Stomach (tissue), 9 donors: ENCODE results near the gene WLS. TPM values are rescaled to one million over a fixed set of nuclear protein-coding genes. Genes with fewer than 3 reads are reported as not detected.

ENCODE experiments used
- DNase-seq, 2 donors: peaks; one replicate each; pipeline versions ENCODE4 v3.0.0 to v3.0.0-alpha.2; 2013 to 2019
- H3K27ac ChIP-seq, 5 donors: fragments of 200-600 bp in 4 of 5; sonication (generic) in 4 of 5; one replicate each; pipeline ENCODE4 v1.5.1; 2013 to 2019; ENCODE audit warnings: mild to moderate bottlenecking in 1 of 5, moderate library complexity in 1 of 5
- H3K27me3 ChIP-seq, 3 donors: fragments of 200-600 bp; sonication (generic); one replicate each; pipeline ENCODE4 v1.5.1; 2017 to 2019; ENCODE audit warnings: mixed run types in 1 of 3
- H3K36me3 ChIP-seq, 4 donors: fragments of 200-600 bp; sonication (generic); 1 replicate in 3 of 4; 2 replicates in 1 of 4; pipeline ENCODE4 v1.5.1; 2016 to 2019
- H3K4me1 ChIP-seq, 4 donors: fragments of 200-600 bp; sonication (generic); one replicate each; pipeline ENCODE4 v1.5.1; 2016 to 2019
- H3K4me3 ChIP-seq, 4 donors: fragments of 200-600 bp; sonication (generic) in 3 of 4; one replicate each; pipeline ENCODE4 v1.5.1; 2016 to 2019; ENCODE audit warnings: mild to moderate bottlenecking in 1 of 4
- H3K9me3 ChIP-seq, 4 donors: fragments of 200-600 bp; sonication (generic); one replicate each; pipeline ENCODE4 v1.5.1; 2016 to 2019
- EP300 ChIP-seq: sonication (generic); formaldehyde crosslinking; IDR thresholded peaks from one replicate; pipeline ENCODE4 v1.6.1; 2017; ENCODE audit warnings: antibody characterized with exemption
- POLR2A ChIP-seq, 4 donors: fragments of 450-650 bp; IDR thresholded peaks; one replicate each; pipeline ENCODE4 v1.6.1; 2016; ENCODE audit warnings: antibody characterized with exemption in 4 of 4, control low read depth in 2 of 4, mild to moderate bottlenecking in 1 of 4, moderate library complexity in 1 of 4
- POLR2AphosphoS5 ChIP-seq, 3 donors: sonication (generic); formaldehyde crosslinking; IDR thresholded peaks; one replicate each; pipeline ENCODE4 v1.6.1; 2016; ENCODE audit warnings: antibody characterized with exemption in 3 of 3
- WGBS, 5 donors: extraction: QIAGEN DNeasy Blood & Tissue Kit in 3 of 5; methylation state at CpG; one replicate each; pipeline versions ENCODE4 v1.1.5 to v1.1.7; 2013 to 2018; 5-methylcytosine and 5-hydroxymethylcytosine counted together
- intact Hi-C: fragments of 100-400 bp; cut with DNase I; formaldehyde crosslinking; loops from one replicate; pipeline ENCODE4 v1.15.1; 2023; ENCODE audit warnings: low total_unique reads
- polyA plus RNA-seq, 3 donors: library from polyadenylated mRNA; stranded (reverse); fragments of 200-250 nt; gene quantifications; one replicate each; pipeline ENCODE4 v1.2.3, GENCODE V29; 2013
- total RNA-seq, 5 donors: library from RNA; depleted of rRNA; stranded (reverse); fragments of >200 nt; gene quantifications; one replicate each; pipeline versions ENCODE4 v1.1.0 to v1.2.3, GENCODE V29; 2014 to 2016
- TF ChIP-seq, protein P1 (sequence below), 7 experiments: fragments of 450-650 bp in 4 of 7; fragments of 200-600 bp in 3 of 7; sonication (generic) in 3 of 7; IDR thresholded peaks; one replicate each; pipeline ENCODE4 v1.5.1; 2016 to 2019; ENCODE audit warnings: antibody characterized with exemption in 7 of 7, control low read depth in 2 of 7, mild to moderate bottlenecking in 1 of 7
- donor health status: healthy with polysubstance abuse.
- donor health status: Bipolar disorder and iron deficiency.
- donor health status: healthy.

WLS gene
- total and polyA plus RNA-seq, 8 donors, result 17.9 to 194 (median 66.8) TPM

DNA sequence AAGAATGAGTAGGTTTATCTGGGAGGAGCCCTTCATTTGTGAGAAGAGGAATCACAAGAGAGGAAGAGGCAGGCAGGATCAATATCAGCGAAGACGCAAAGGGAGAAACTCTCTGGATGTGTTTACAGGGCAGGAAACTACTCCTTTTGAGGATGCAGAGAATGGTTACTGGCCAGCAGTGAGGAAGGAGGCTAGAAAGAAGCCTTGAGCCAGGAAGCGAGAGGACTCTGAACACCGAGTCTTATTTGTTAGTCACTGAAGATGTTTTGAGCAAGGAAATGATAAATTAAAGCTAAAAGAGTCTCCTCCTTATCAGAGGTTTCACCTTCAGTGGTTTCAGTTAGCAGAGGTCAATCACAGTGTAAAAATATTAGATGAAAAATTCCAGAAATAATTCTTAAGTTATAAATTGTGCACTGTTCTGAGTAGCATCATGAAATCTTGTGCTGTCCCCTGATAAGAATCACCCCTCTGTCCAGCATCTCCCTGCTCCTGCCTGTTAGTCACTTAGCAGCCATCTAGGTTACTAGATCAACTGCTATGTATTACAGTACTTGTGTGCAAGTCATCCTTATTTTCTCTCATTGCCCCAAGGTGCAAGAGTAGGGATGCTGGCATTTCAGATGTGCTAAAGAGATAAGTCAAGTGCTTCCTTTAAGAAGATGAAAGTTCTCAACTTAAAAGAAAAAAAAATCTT lies 43.5 kb downstream of the WLS start:
- TF ChIP-seq EP300 (no peak), POLR2A (IDR thresholded peaks at IDR 0.05) (no peak), POLR2AphosphoS5 (IDR thresholded peaks at IDR 0.05) (no peak)
- TF ChIP-seq, protein P1, sequence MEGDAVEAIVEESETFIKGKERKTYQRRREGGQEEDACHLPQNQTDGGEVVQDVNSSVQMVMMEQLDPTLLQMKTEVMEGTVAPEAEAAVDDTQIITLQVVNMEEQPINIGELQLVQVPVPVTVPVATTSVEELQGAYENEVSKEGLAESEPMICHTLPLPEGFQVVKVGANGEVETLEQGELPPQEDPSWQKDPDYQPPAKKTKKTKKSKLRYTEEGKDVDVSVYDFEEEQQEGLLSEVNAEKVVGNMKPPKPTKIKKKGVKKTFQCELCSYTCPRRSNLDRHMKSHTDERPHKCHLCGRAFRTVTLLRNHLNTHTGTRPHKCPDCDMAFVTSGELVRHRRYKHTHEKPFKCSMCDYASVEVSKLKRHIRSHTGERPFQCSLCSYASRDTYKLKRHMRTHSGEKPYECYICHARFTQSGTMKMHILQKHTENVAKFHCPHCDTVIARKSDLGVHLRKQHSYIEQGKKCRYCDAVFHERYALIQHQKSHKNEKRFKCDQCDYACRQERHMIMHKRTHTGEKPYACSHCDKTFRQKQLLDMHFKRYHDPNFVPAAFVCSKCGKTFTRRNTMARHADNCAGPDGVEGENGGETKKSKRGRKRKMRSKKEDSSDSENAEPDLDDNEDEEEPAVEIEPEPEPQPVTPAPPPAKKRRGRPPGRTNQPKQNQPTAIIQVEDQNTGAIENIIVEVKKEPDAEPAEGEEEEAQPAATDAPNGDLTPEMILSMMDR (IDR thresholded peaks at IDR 0.05), result no peak
- peaks cover 8 to 50% (median 36%) of the 10 kb centered on the region in 4 donors for H3K36me3 ChIP-seq
- intact Hi-C loops, result no loop called here
- H3K27ac ChIP-seq, result peak overlapping the region; percentile 55 to 74 (median 68)
- no peaks in the 10 kb centered on the region for H3K9me3 ChIP-seq
- H3K4me1 ChIP-seq, result peaks cover 0 to 18% (median 5%) of the 10 kb centered on the region in 4 donors
- 48 to 69% (median 65%) methylated on average over 4 of the region's 4 CpGs for WGBS, 5 donors
- no peaks in the 10 kb centered on the region for H3K27me3 ChIP-seq
- H3K4me3 ChIP-seq, result no peak overlapping the region
- DNase-seq, result no peak

DNA sequence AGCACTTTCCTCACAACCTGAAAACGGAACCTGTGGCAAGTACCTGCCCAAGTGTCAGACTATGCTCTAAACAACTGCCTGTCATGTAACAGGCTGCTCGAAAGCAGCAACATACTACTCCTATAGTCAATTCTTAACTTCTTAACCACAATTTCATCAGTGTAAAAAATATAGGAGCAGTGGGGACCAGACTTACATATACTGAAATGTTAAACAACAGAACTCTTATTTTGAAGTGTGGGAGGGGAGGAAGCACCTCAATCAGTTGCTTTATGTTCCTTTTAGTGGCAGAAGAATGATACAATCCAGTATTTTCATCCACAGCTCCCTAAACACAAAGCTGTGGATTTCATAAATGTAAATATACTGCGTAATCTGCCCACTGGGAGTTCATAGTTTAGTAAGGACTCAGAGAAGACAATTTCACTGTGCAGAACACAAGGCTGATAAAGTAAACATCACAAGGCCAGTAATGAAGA lies 44.2 kb downstream of the WLS start:
- H3K27me3 ChIP-seq, result no peaks in the 10 kb centered on the region
- 67 to 78% (median 76%) methylated on average over 3 of the region's 3 CpGs for WGBS, 5 donors

DNA sequence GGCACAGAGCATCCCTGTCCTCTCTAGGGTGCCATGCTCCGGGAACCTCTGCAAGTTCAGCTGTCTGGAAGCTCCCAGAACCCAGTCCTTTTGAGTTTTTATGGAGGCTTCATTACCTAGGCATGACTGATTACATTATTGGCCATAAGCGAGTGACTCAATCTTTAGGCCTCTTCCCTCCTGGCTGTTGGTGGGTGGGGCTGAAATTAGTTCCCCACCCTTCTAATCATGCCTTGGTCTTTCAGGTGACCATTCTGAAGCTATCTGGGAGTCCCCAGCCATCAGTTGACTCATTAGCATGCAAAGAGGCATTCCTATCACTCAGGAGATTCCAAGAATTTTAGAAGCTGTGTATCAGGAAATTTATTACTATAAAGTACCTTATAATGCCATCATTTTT lies 46.6 kb downstream of the WLS start:
- TF ChIP-seq POLR2AphosphoS5 (IDR thresholded peaks at IDR 0.05), result no peak
- TF ChIP-seq, protein P1 (IDR thresholded peaks at IDR 0.05), result no peak
- no peak for TF ChIP-seq EP300
- no peak for TF ChIP-seq POLR2A (IDR thresholded peaks at IDR 0.05)
- H3K27me3 ChIP-seq, result no peaks in the 10 kb centered on the region
- intact Hi-C loops, result no loop called here
- peaks cover 0 to 22% (median 5%) of the 10 kb centered on the region in 4 donors for H3K4me1 ChIP-seq
- DNase-seq, result peak in 1 of 2 donors; percentile 33
- peaks cover 2 to 30% (median 17%) of the 10 kb centered on the region in 4 donors for H3K36me3 ChIP-seq
- H3K27ac ChIP-seq, result no peak overlapping the region
- 43 to 91% (median 74%) methylated on average over 2 of the region's 2 CpGs for WGBS, 5 donors
- no peaks in the 10 kb centered on the region for H3K9me3 ChIP-seq
- H3K4me3 ChIP-seq, result no peak overlapping the region

More for the DNA sequence above, 44.2 kb downstream of the WLS start:
- Histone ChIP-seq H3K4me1 (peaks cover 0 to 18% (median 5%) of the 10 kb centered on the region in 4 donors), H3K9me3 (no peaks in the 10 kb centered on the region), H3K27ac (peak overlapping the region in 4 of 5 donors; percentile 55 to 74 (median 68)), H3K36me3 (peaks cover 8 to 46% (median 33%) of the 10 kb centered on the region in 4 donors), H3K4me3 (no peak overlapping the region)
- TF ChIP-seq EP300 (no peak), POLR2AphosphoS5 (IDR thresholded peaks at IDR 0.05) (peak in 1 of 3 donors; percentile 22)
- intact Hi-C loops, result no loop called here
- DNase-seq, result no peak

DNA sequence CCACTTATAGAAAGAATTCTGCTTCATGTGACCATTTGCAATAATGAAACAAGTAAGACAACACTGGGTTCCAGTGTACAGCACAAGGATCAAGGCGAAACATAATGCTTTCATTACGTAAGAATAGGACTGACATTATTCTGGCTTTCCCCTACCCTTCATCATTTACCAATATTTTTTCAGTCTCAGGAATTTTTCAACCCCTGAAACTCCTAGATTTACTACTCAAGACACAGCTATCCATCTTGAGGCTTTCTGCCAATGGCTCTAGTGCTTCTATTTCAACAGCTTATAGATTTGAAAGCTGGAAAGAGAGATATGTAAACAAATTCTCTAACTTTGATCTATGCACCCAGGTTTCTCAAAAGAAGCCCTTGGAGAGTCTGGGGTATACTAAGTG lies 48.4 kb downstream of the WLS start:
- intact Hi-C loops, result no loop called here
- no peaks in the 10 kb centered on the region for H3K27me3 ChIP-seq
- WGBS, 5 donors, result 84 to 96% (median 92%) methylated on average over 2 of the region's 2 CpGs

More for the DNA sequence above, 48.4 kb downstream of the WLS start:
- Histone ChIP-seq H3K27ac (no peak overlapping the region), H3K4me1 (peaks cover 0 to 20% (median 9%) of the 10 kb centered on the region in 4 donors), H3K36me3 (peaks cover 0 to 18% (median 4%) of the 10 kb centered on the region in 4 donors), H3K9me3 (no peaks in the 10 kb centered on the region), H3K4me3 (no peak overlapping the region)
- no peak for DNase-seq
- TF ChIP-seq, protein P1 (IDR thresholded peaks at IDR 0.05), result no peak
- TF ChIP-seq POLR2A (IDR thresholded peaks at IDR 0.05) (no peak), POLR2AphosphoS5 (IDR thresholded peaks at IDR 0.05) (no peak), EP300 (no peak)
